Measurements from ENCODE around the gene CNTRL. TPM values are rescaled to one million over a fixed set of nuclear protein-coding genes. Genes with fewer than 3 reads are reported as not detected.

The CNTRL gene
- polyA plus RNA-seq, 1 experiment = 3.6 TPM

- no peak for TF ChIP-seq CTCF (IDR thresholded peaks at IDR 0.05; ENCODE audit: insufficient read depth, low read depth, low read length)
- ChIA-PET CTCF (no interaction called here), POLR2A (no interaction called here)
- DNase-seq (ENCODE audit: low read depth) = no peak
- no peaks in the 10 kb centered on the region for H3K27me3 ChIP-seq (ENCODE audit: control insufficient read depth, insufficient read depth, low read length)
- H3K4me3 ChIP-seq (ENCODE audit: low read depth, low read length) = no peak overlapping the region
- H3K36me3 ChIP-seq (ENCODE audit: control insufficient read depth, insufficient read depth, low read length) = no peaks in the 10 kb centered on the region
Measured at GRCh38 chr9:121105531-121105930, 30.8 kb downstream of the CNTRL start.

- no peak overlapping the region for H3K4me3 ChIP-seq (ENCODE audit: low read depth, low read length)
- CTCF ChIA-PET = no interaction called here
- H3K27me3 ChIP-seq (ENCODE audit: control insufficient read depth, insufficient read depth, low read length) = no peaks in the 10 kb centered on the region
- no peak for TF ChIP-seq CTCF (IDR thresholded peaks at IDR 0.05; ENCODE audit: insufficient read depth, low read depth, low read length)
- no peaks in the 10 kb centered on the region for H3K36me3 ChIP-seq (ENCODE audit: control insufficient read depth, insufficient read depth, low read length)
- no peak for DNase-seq (ENCODE audit: low read depth)
- POLR2A ChIA-PET = no interaction called here
Measured at GRCh38 chr9:121107029-121107428, 32.3 kb downstream of the CNTRL start.

- POLR2A ChIA-PET = no interaction called here
- no peak for TF ChIP-seq CTCF (IDR thresholded peaks at IDR 0.05; ENCODE audit: insufficient read depth, low read depth, low read length)
- no peak for DNase-seq (ENCODE audit: low read depth)
- Histone ChIP-seq H3K27me3 (ENCODE audit: control insufficient read depth, insufficient read depth, low read length) (no peaks in the 10 kb centered on the region), H3K4me3 (ENCODE audit: low read depth, low read length) (no peak overlapping the region), H3K36me3 (ENCODE audit: control insufficient read depth, insufficient read depth, low read length) (no peaks in the 10 kb centered on the region)
- CTCF ChIA-PET = no interaction called here
Measured at GRCh38 chr9:121107881-121108280, 33.1 kb downstream of the CNTRL start.

- DNase-seq (ENCODE audit: low read depth) = no peak
- no peak for TF ChIP-seq CTCF (IDR thresholded peaks at IDR 0.05; ENCODE audit: insufficient read depth, low read depth, low read length)
- Histone ChIP-seq H3K27me3 (ENCODE audit: control insufficient read depth, insufficient read depth, low read length) (no peaks in the 10 kb centered on the region), H3K4me3 (ENCODE audit: low read depth, low read length) (no peak overlapping the region), H3K36me3 (ENCODE audit: control insufficient read depth, insufficient read depth, low read length) (no peaks in the 10 kb centered on the region; the same call in 1 of the 2 replicates)
- CTCF ChIA-PET = no interaction called here
- POLR2A ChIA-PET = no interaction called here
Measured at GRCh38 chr9:121115466-121115865, 40.7 kb downstream of the CNTRL start.

- no peak for DNase-seq (ENCODE audit: low read depth)
- no peak overlapping the region for H3K4me3 ChIP-seq (ENCODE audit: low read depth, low read length)
- no peaks in the 10 kb centered on the region; the same call in 1 of the 2 replicates for H3K36me3 ChIP-seq (ENCODE audit: control insufficient read depth, insufficient read depth, low read length)
- POLR2A ChIA-PET = no interaction called here
- TF ChIP-seq CTCF (IDR thresholded peaks at IDR 0.05; ENCODE audit: insufficient read depth, low read depth, low read length) = no peak
- no peaks in the 10 kb centered on the region for H3K27me3 ChIP-seq (ENCODE audit: control insufficient read depth, insufficient read depth, low read length)
- CTCF ChIA-PET = no interaction called here
Measured at GRCh38 chr9:121118266-121118665, 43.5 kb downstream of the CNTRL start.

Data from BJ (cell line).